K562 (cell line): ENCODE data around the gene KIF6. TPM values are rescaled to one million over a fixed set of nuclear protein-coding genes. Genes with fewer than 3 reads are reported as not detected.

Experiments
- ATAC-seq: fragments of 200-7000 bp; cut with Tn5 transposase; 3 replicates; pipeline ENCODE4 v1.9.1; 2020; ENCODE audit warnings: moderate library complexity
- BruUV-seq: library from RNA; stranded (reverse); fragments of 400-500 nt; replicated peaks from 2 replicates; lab custom pipeline; 2021; lab: Mats Ljungman, UMichigan
- CTCF ChIA-PET: fragments of 300-600 bp; formaldehyde crosslinking; extraction: SDS; loops from one replicate; lab custom pipeline; 2021; ENCODE audit warnings: low intra/inter-chr PET ratio; lab: Yijun Ruan, JAX
- POLR2A ChIA-PET: fragments of 300-600, 350-650 bp; sonication (Branson Sonifier 250); formaldehyde crosslinking; extraction: SDS; loops from one replicate; lab custom pipeline; 2021; ENCODE audit warnings: antibody characterized with exemption, inconsistent platforms; lab: Yijun Ruan, JAX
- DNase-seq, 4 experiments: peaks; one replicate each; pipeline versions ENCODE4 v3.0.0 to v3.0.0-alpha.2; 2011 to 2018; ENCODE audit warnings: low spot score in 3 of 4, mixed read lengths in 3 of 4; ENCODE audit errors: extremely low read depth in 1 of 4
- FAIRE-seq: peaks from 2 replicates; lab custom pipeline; 2011; peaks lifted over from hg19 to GRCh38; lab: Jason Lieb, UNC
- H2AFZ ChIP-seq: 2 replicates; pipeline ENCODE4 v1.6.0; 2011; ENCODE audit warnings: low read depth, low read length, control low read depth, inconsistent platforms
- H3K27ac ChIP-seq: fragments of 200-600 bp; 3 replicates; pipeline ENCODE4 v1.8.0; 2011; ENCODE audit warnings: low read depth, mild to moderate bottlenecking, control low read depth, inconsistent platforms, low read length, moderate library complexity, mixed read lengths; ENCODE audit errors: extremely low read depth
- H3K27me3 ChIP-seq, 2 experiments: fragments of 300-600 bp in 1 of 2; 2 replicates in 1 of 2; 3 replicates in 1 of 2; pipeline versions ENCODE4 v1.6.0 to v1.8.0; 2011; ENCODE audit warnings: inconsistent platforms in 2 of 2, low read length in 2 of 2, mild to moderate bottlenecking in 1 of 2, mixed read lengths in 1 of 2, moderate library complexity in 1 of 2; ENCODE audit not compliant: control insufficient read depth in 2 of 2, insufficient read depth in 2 of 2
- H3K36me3 ChIP-seq: fragments of 300-600 bp; 3 replicates; pipeline ENCODE4 v1.8.0; 2011; ENCODE audit warnings: mild to moderate bottlenecking, low read length, inconsistent platforms; ENCODE audit not compliant: control insufficient read depth, insufficient read depth
- H3K4me1 ChIP-seq, 2 experiments: fragments of 200-600 bp in 1 of 2; replicated peaks in 1 of 2; 2 replicates in 1 of 2; 3 replicates in 1 of 2; pipeline versions ENCODE4 v1.5.1 to v1.8.0; 2011; ENCODE audit warnings: inconsistent platforms in 2 of 2, low read length in 2 of 2, mild to moderate bottlenecking in 1 of 2, mixed read lengths in 1 of 2, moderate library complexity in 1 of 2; ENCODE audit not compliant: control insufficient read depth in 2 of 2, insufficient read depth in 2 of 2
- H3K4me2 ChIP-seq: 2 replicates; pipeline ENCODE4 v1.6.1; 2011; ENCODE audit warnings: low read length, control low read depth, inconsistent platforms, mixed read lengths; ENCODE audit not compliant: insufficient read depth
- H3K4me3 ChIP-seq: fragments of 200-600 bp; sonication (generic), shearing (Covaris generic); 2 replicates; pipeline ENCODE4 v1.5.1; 2016; ENCODE audit warnings: control low read depth, inconsistent platforms
- H3K79me2 ChIP-seq: fragments of 200-600 bp; 3 replicates; pipeline ENCODE4 v1.8.0; 2011; ENCODE audit warnings: low read length, inconsistent platforms; ENCODE audit not compliant: control insufficient read depth, insufficient read depth
- H3K9ac ChIP-seq, 2 experiments: 2 replicates each; pipeline versions ENCODE4 v1.6.0 to v1.6.1; 2011; ENCODE audit warnings: low read depth in 2 of 2, low read length in 2 of 2, control low read depth in 1 of 2, inconsistent platforms in 1 of 2, mild to moderate bottlenecking in 1 of 2, mixed read lengths in 1 of 2; ENCODE audit not compliant: insufficient read depth in 1 of 2
- H3K9me1 ChIP-seq: one replicate; pipeline ENCODE4 v1.6.0; 2011; ENCODE audit warnings: inconsistent platforms, mild to moderate bottlenecking, low read length, moderate library complexity; ENCODE audit not compliant: control insufficient read depth, insufficient read depth
- H3K9me3 ChIP-seq: replicated peaks from 2 replicates; pipeline ENCODE4 v1.5.1; 2011; ENCODE audit warnings: low read depth, low read length, inconsistent platforms; ENCODE audit not compliant: control insufficient read depth, insufficient read depth
- H4K20me1 ChIP-seq: replicated peaks from 2 replicates; pipeline ENCODE4 v1.6.1; 2011; ENCODE audit warnings: low read length, inconsistent platforms, mixed read lengths; ENCODE audit not compliant: control insufficient read depth, insufficient read depth
- REST ChIP-seq, 2 experiments: fragments of 450-650 bp; formaldehyde crosslinking in 1 of 2; IDR thresholded peaks; 2 replicates each; pipeline versions ENCODE4 v1.4.0 to v1.6.1; 2014 to 2020; ENCODE audit warnings: mild to moderate bottlenecking in 2 of 2, borderline replicate concordance in 1 of 2, low read depth in 1 of 2
- TGIF2 ChIP-seq: sonication (generic); formaldehyde crosslinking; IDR thresholded peaks from 2 replicates; pipeline ENCODE4 v1.8.1; 2022; ENCODE audit warnings: mild to moderate bottlenecking, missing genetic modification reagents, moderate library complexity
- ZNF232 ChIP-seq: sonication (generic); formaldehyde crosslinking; IDR thresholded peaks from 2 replicates; pipeline ENCODE4 v1.8.0; 2022; ENCODE audit warnings: mild to moderate bottlenecking, missing genetic modification reagents
- WGBS: fragments of 100-300 bp; shearing (Covaris generic); methylation state at CpG from one replicate; pipeline ENCODE4 v1.1.6; 2016; ENCODE audit warnings: low coverage, mixed read lengths; ENCODE audit not compliant: insufficient coverage; ENCODE audit errors: missing lambda C conversion rate; 5-methylcytosine and 5-hydroxymethylcytosine counted together
- in situ Hi-C: fragments of 300-500 bp; cut with MboI; formaldehyde crosslinking; loops from 4 replicates; pipeline ENCODE4 v1.15.0; 2018; ENCODE audit warnings: inconsistent platforms, mixed read lengths
- intact Hi-C: fragments of 100-400 bp; cut with micrococcal nuclease; formaldehyde crosslinking; loops from 2 replicates; pipeline ENCODE4 v1.14.2; 2022
- polyA plus RNA-seq, 8 experiments: library from polyadenylated mRNA; depleted of rRNA in 4 of 8; stranded (reverse) in 5 of 8; unstranded in 3 of 8; fragments of >200 nt; fragmentation: Nextera tagmentation in 2 of 8; fragmentation: Illumina TruSeq in 1 of 8; extraction: Ambion mirVana in 2 of 8; extraction: Trizol in 1 of 8; gene quantifications; 2 replicates each; pipeline versions ENCODE4 v1.2.1 to v1.2.3, GENCODE V29; 2011 to 2014; ENCODE audit warnings: inconsistent platforms in 1 of 8, missing spikeins in 1 of 8
- total RNA-seq, 7 experiments: library from RNA; depleted of rRNA in 6 of 7; stranded (reverse); fragments of >200 nt in 6 of 7; fragmentation: Illumina TruSeq in 2 of 7; extraction: Trizol in 2 of 7; gene quantifications; 2 replicates each; pipeline versions ENCODE4 v1.2.1 to v1.2.3, GENCODE V29; 2011 to 2021; ENCODE audit warnings: low replicate concordance in 1 of 7

KIF6 gene
- total and polyA plus RNA-seq, 9 of the 15 experiments (the other 6 are each of a cell fraction or from before 2014, with no cell fraction given) = not detected

DNA sequence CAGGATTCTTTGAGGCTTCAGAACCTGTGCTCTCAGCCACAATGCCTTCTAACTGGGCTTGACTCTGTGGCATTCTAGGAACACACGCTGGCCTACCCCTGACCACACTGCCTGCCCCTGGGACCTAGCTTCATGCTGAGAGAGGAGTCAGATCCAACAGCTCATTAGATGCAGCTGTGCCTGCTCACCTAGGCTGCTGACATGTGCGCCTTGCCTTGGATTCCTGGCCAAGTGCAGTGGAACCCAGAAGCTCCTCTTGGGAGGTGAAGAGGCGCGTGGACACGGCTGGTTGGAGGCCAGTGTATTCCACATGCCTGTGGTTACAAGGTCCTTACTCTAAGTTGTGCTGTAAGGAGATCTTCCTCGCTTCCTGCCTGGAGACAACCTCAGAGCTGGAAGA is 378.0 kb downstream of the KIF6 start:
- CTCF ChIA-PET = interaction anchor here (1.1 kb wide), 1 partner anchor 546 kb away, joined by 5 read pairs; no protein-coding TSS in a partner anchor
- ATAC-seq (no peak; the same call in 2 of the 3 replicates), FAIRE-seq (no peak), DNase-seq (no peak)
- H3K9me3 ChIP-seq = no peaks in the 10 kb centered on the region
- H3K36me3 ChIP-seq = no peaks in the 10 kb centered on the region
- peaks cover 6% of the 10 kb centered on the region; the same call in 1 of the 2 replicates for H4K20me1 ChIP-seq
- in situ Hi-C loops = no loop called here
- 4% methylated on average over 6 of the region's 6 CpGs for WGBS
- H2AFZ ChIP-seq = no peak overlapping the region
- no peak overlapping the region for H3K9ac ChIP-seq
- no peaks in the 10 kb centered on the region for H3K9me1 ChIP-seq
- no peak overlapping the region for H3K4me3 ChIP-seq
- no peak overlapping the region for H3K4me2 ChIP-seq
- H3K4me1 ChIP-seq = no peaks in the 10 kb centered on the region
- peaks cover 20 to 30% of the 10 kb centered on the region in 2 experiments; a peak in 4 of 5 replicates for H3K27me3 ChIP-seq
- H3K79me2 ChIP-seq = no peaks in the 10 kb centered on the region
- POLR2A ChIA-PET = interaction anchor here (0.7 to 0.8 kb wide), 2 partner anchors 20 to 305 kb away, joined by 3 to 4 read pairs; no protein-coding TSS in a partner anchor
- TF ChIP-seq ZNF232 (CRISPR knock-in tag) = no peak
- TF ChIP-seq REST (IDR thresholded peaks at IDR 0.05; ENCODE audit: borderline replicate concordance) = no peak
- no peak for TF ChIP-seq REST (CRISPR knock-in tag; IDR thresholded peaks at IDR 0.05; ENCODE audit: low read depth)
- TF ChIP-seq TGIF2 (CRISPR knock-in tag) = no peak
- no peak overlapping the region for H3K27ac ChIP-seq
- BruUV-seq = no TSS peak
- intact Hi-C loops = loop anchor here (5.0 kb wide), 2 partner anchors 545 to 960 kb away; no protein-coding TSS in a partner anchor
